Loucy (cell line): ENCODE results near the gene LKAAEAR1.

Experiments used
- H2AFZ ChIP-seq: fragments of 200-600 bp; sonication (generic); 2 replicates; pipeline ENCODE4 v1.6.0; 2016; ENCODE audit warnings: antibody characterized with exemption, mild to moderate bottlenecking, low read length, moderate library complexity
- H3F3A ChIP-seq: fragments of 200-600 bp; 2 replicates; pipeline ENCODE4 v1.6.0; 2016; ENCODE audit warnings: antibody characterized with exemption, low read depth, mild to moderate bottlenecking
- H3K27me3 ChIP-seq: fragments of 200-600 bp; sonication (generic); 2 replicates; pipeline ENCODE4 v1.6.1; 2014; ENCODE audit warnings: low read length, mild to moderate bottlenecking; ENCODE audit not compliant: insufficient read depth, poor library complexity, severe bottlenecking
- H3K36me3 ChIP-seq: fragments of 200-600 bp; sonication (generic); 2 replicates; pipeline ENCODE4 v1.6.1; 2016; ENCODE audit warnings: low read length; ENCODE audit not compliant: insufficient read depth
- H3K4me1 ChIP-seq: fragments of 200-600 bp; sonication (generic); 2 replicates; pipeline ENCODE4 v1.5.1; 2014; ENCODE audit warnings: low read length, mild to moderate bottlenecking; ENCODE audit not compliant: insufficient read depth, poor library complexity, severe bottlenecking
- H3K4me2 ChIP-seq: fragments of 200-600 bp; sonication (generic); 2 replicates; pipeline ENCODE4 v1.6.0; 2014; ENCODE audit warnings: antibody characterized with exemption, low read length, low read depth, mild to moderate bottlenecking; ENCODE audit not compliant: poor library complexity, severe bottlenecking
- H3K4me3 ChIP-seq: fragments of 200-600 bp; sonication (generic); 2 replicates; pipeline ENCODE4 v1.5.1; 2014; ENCODE audit warnings: low read length, mild to moderate bottlenecking, mixed read lengths; ENCODE audit not compliant: poor library complexity, severe bottlenecking
- H3K79me2 ChIP-seq: fragments of 200-600 bp; sonication (generic); 2 replicates; pipeline ENCODE4 v1.6.1; 2014; ENCODE audit warnings: low read length; ENCODE audit not compliant: insufficient read depth
- H3K9ac ChIP-seq: fragments of 200-600 bp; sonication (generic); 2 replicates; pipeline ENCODE4 v1.6.0; 2014; ENCODE audit warnings: mild to moderate bottlenecking, low read depth, low read length, moderate library complexity; ENCODE audit not compliant: poor library complexity, severe bottlenecking
- H3K9me2 ChIP-seq: fragments of 200-600 bp; sonication (generic); replicated peaks from 2 replicates; pipeline ENCODE4 v1.6.1; 2016; ENCODE audit warnings: low read depth, low read length, mixed read lengths
- H3K9me3 ChIP-seq: fragments of 200-600 bp; sonication (generic); 2 replicates; pipeline ENCODE4 v1.6.1; 2014; ENCODE audit warnings: mild to moderate bottlenecking, antibody characterized with exemption, low read length, low read depth; ENCODE audit not compliant: insufficient read depth
- H4K20me1 ChIP-seq: fragments of 200-600 bp; sonication (generic); 2 replicates; pipeline ENCODE4 v1.6.0; 2014; ENCODE audit warnings: antibody characterized with exemption, low read length, mild to moderate bottlenecking; ENCODE audit not compliant: insufficient read depth, poor library complexity, severe bottlenecking
- CTCF ChIP-seq: fragments of 200-600 bp; sonication (generic); conservative IDR thresholded peaks from 2 replicates; pipeline ENCODE4 v1.5.1; 2014; ENCODE audit warnings: mild to moderate bottlenecking, antibody characterized with exemption, low read length
- EZH2phosphoT487 ChIP-seq: fragments of 200-600 bp; IDR thresholded peaks from 2 replicates; pipeline ENCODE4 v1.6.1; 2018; ENCODE audit warnings: antibody characterized with exemption, mild to moderate bottlenecking, moderate library complexity, borderline replicate concordance

Gene LKAAEAR1

GRCh38 chr20:64041040-64041780 is 43.0 kb downstream of the LKAAEAR1 start:
- Histone ChIP-seq H3K9ac (no peak overlapping the region), H3F3A (no peaks in the 10 kb centered on the region), H3K9me3 (no peaks in the 10 kb centered on the region), H3K4me1 (peaks cover 55% of the 10 kb centered on the region), H3K79me2 (no peaks in the 10 kb centered on the region), H3K4me3 (no peak overlapping the region), H3K27me3 (no peaks in the 10 kb centered on the region), H2AFZ (no peak overlapping the region), H3K9me2 (no peaks in the 10 kb centered on the region), H3K4me2 (no peak overlapping the region), H4K20me1 (no peaks in the 10 kb centered on the region), H3K36me3 (no peaks in the 10 kb centered on the region)
- TF ChIP-seq CTCF (no peak), EZH2phosphoT487 (no peak)

- H3K27me3 ChIP-seq = no peaks in the 10 kb centered on the region
- no peaks in the 10 kb centered on the region for H4K20me1 ChIP-seq
- H3K9me3 ChIP-seq = no peaks in the 10 kb centered on the region
- peak overlapping the region; percentile 77 for H3K9ac ChIP-seq
- no peaks in the 10 kb centered on the region for H3K9me2 ChIP-seq
- H3F3A ChIP-seq = no peaks in the 10 kb centered on the region; the same call in 1 of the 2 replicates
- peaks cover 59% of the 10 kb centered on the region for H3K4me1 ChIP-seq
- no peak overlapping the region for H2AFZ ChIP-seq
- no peaks in the 10 kb centered on the region for H3K79me2 ChIP-seq
- TF ChIP-seq EZH2phosphoT487 (no peak), CTCF (no peak)
- no peak overlapping the region for H3K4me3 ChIP-seq
- no peaks in the 10 kb centered on the region for H3K36me3 ChIP-seq
- peak overlapping the region; percentile 83 for H3K4me2 ChIP-seq
Measured at GRCh38 chr20:64040231-64041039, 43.8 kb downstream of the LKAAEAR1 start.

- no peaks in the 10 kb centered on the region for H3K9me2 ChIP-seq
- peaks cover 8% of the 10 kb centered on the region; the same call in 1 of the 2 replicates for H3K36me3 ChIP-seq
- H3F3A ChIP-seq = peaks cover 4% of the 10 kb centered on the region; the same call in 1 of the 2 replicates
- no peaks in the 10 kb centered on the region for H4K20me1 ChIP-seq
- H3K27me3 ChIP-seq = no peaks in the 10 kb centered on the region
- H3K4me2 ChIP-seq = peak overlapping the region; percentile 83
- no peak for TF ChIP-seq EZH2phosphoT487
- no peak for TF ChIP-seq CTCF
- no peaks in the 10 kb centered on the region for H3K79me2 ChIP-seq
- H3K4me3 ChIP-seq = peak overlapping the region; percentile 79
- peaks cover 59% of the 10 kb centered on the region for H3K4me1 ChIP-seq
- no peaks in the 10 kb centered on the region for H3K9me3 ChIP-seq
- H2AFZ ChIP-seq = peak overlapping the region; percentile 97
- H3K9ac ChIP-seq = peak overlapping the region; percentile 77
Measured at GRCh38 chr20:64039293-64040160, 44.7 kb downstream of the LKAAEAR1 start.
